ENCODE results near the gene MAGI2. TPM values are rescaled to one million over a fixed set of nuclear protein-coding genes. Genes with fewer than 3 reads are reported as not detected.

MAGI2 gene
- total RNA-seq, 4 donors from 2014 or later = 0.98 to 4.8 (median 2.5) TPM

GRCh38 chr7:79308192-79308591, 145.3 kb downstream of the MAGI2 start:
- TF ChIP-seq POLR2AphosphoS5 (IDR thresholded peaks at IDR 0.05) = no peak
- no peak for TF ChIP-seq POLR2A (IDR thresholded peaks at IDR 0.05)
- no peak for TF ChIP-seq EP300 (IDR thresholded peaks at IDR 0.05)
- no peak for TF ChIP-seq CTCF (IDR thresholded peaks at IDR 0.05)
- DNase-seq (ENCODE audit: low spot score in 2 of 2) = no peak
- H3K27me3 ChIP-seq = no peaks in the 10 kb centered on the region
- H3K9me3 ChIP-seq = no peaks in the 10 kb centered on the region
- 40% methylated on average over 4 of the region's 4 CpGs for WGBS
- no peaks in the 10 kb centered on the region for H3K4me1 ChIP-seq
- no peak overlapping the region for H3K4me3 ChIP-seq
- no peak overlapping the region for H3K27ac ChIP-seq
- H3K36me3 ChIP-seq = no peaks in the 10 kb centered on the region

- WGBS = 59% methylated on average over 3 of the region's 3 CpGs
- H3K4me3 ChIP-seq = no peak overlapping the region
- no peaks in the 10 kb centered on the region for H3K4me1 ChIP-seq
- DNase-seq (ENCODE audit: low spot score in 2 of 2) = no peak
- no peaks in the 10 kb centered on the region for H3K27me3 ChIP-seq
- H3K36me3 ChIP-seq = no peaks in the 10 kb centered on the region
- no peak overlapping the region for H3K27ac ChIP-seq
- no peaks in the 10 kb centered on the region for H3K9me3 ChIP-seq
- TF ChIP-seq POLR2AphosphoS5 (IDR thresholded peaks at IDR 0.05) (no peak), EP300 (IDR thresholded peaks at IDR 0.05) (no peak), POLR2A (IDR thresholded peaks at IDR 0.05) (no peak), CTCF (IDR thresholded peaks at IDR 0.05) (no peak)
Measured at GRCh38 chr7:79307376-79307775, 146.1 kb downstream of the MAGI2 start.

- H3K4me1 ChIP-seq = no peaks in the 10 kb centered on the region
- no peak overlapping the region for H3K4me3 ChIP-seq
- no peaks in the 10 kb centered on the region for H3K27me3 ChIP-seq
- no peak for TF ChIP-seq POLR2AphosphoS5 (IDR thresholded peaks at IDR 0.05)
- no peak overlapping the region for H3K27ac ChIP-seq
- H3K9me3 ChIP-seq = no peaks in the 10 kb centered on the region
- no peak for DNase-seq (ENCODE audit: low spot score in 2 of 2)
- H3K36me3 ChIP-seq = no peaks in the 10 kb centered on the region
- 86% methylated on average over 2 of the region's 2 CpGs for WGBS
Measured at GRCh38 chr7:79304711-79305110, 148.8 kb downstream of the MAGI2 start.

GRCh38 chr7:79302293-79302692, 151.2 kb downstream of the MAGI2 start:
- Histone ChIP-seq H3K9me3 (no peaks in the 10 kb centered on the region), H3K36me3 (no peaks in the 10 kb centered on the region), H3K27ac (no peak overlapping the region), H3K27me3 (no peaks in the 10 kb centered on the region), H3K4me3 (no peak overlapping the region), H3K4me1 (no peaks in the 10 kb centered on the region)
- no peak for TF ChIP-seq POLR2AphosphoS5 (IDR thresholded peaks at IDR 0.05)
- no peak for TF ChIP-seq EP300 (IDR thresholded peaks at IDR 0.05)
- no peak for TF ChIP-seq POLR2A (IDR thresholded peaks at IDR 0.05)
- TF ChIP-seq CTCF (IDR thresholded peaks at IDR 0.05) = no peak
- DNase-seq (ENCODE audit: low spot score in 2 of 2) = no peak
- WGBS = 86% methylated on average over 1 of the region's 1 CpG

GRCh38 chr7:79301419-79301818, 152.0 kb downstream of the MAGI2 start:
- Histone ChIP-seq H3K4me3 (no peak overlapping the region), H3K27ac (no peak overlapping the region), H3K36me3 (no peaks in the 10 kb centered on the region), H3K27me3 (no peaks in the 10 kb centered on the region), H3K9me3 (no peaks in the 10 kb centered on the region), H3K4me1 (no peaks in the 10 kb centered on the region)
- DNase-seq (ENCODE audit: low spot score in 2 of 2) = no peak
- TF ChIP-seq CTCF (IDR thresholded peaks at IDR 0.05) = no peak
- no peak for TF ChIP-seq POLR2AphosphoS5 (IDR thresholded peaks at IDR 0.05)
- TF ChIP-seq POLR2A (IDR thresholded peaks at IDR 0.05) = no peak
- TF ChIP-seq EP300 (IDR thresholded peaks at IDR 0.05) = no peak

GRCh38 chr7:79300573-79300972, 152.9 kb downstream of the MAGI2 start:
- no peaks in the 10 kb centered on the region for H3K27me3 ChIP-seq
- TF ChIP-seq POLR2A (IDR thresholded peaks at IDR 0.05) (no peak), CTCF (IDR thresholded peaks at IDR 0.05) (no peak), POLR2AphosphoS5 (IDR thresholded peaks at IDR 0.05) (no peak), EP300 (IDR thresholded peaks at IDR 0.05) (no peak)
- H3K27ac ChIP-seq = no peak overlapping the region
- H3K4me1 ChIP-seq = no peaks in the 10 kb centered on the region
- H3K36me3 ChIP-seq = no peaks in the 10 kb centered on the region
- no peak for DNase-seq (ENCODE audit: low spot score in 2 of 2)
- no peaks in the 10 kb centered on the region for H3K9me3 ChIP-seq
- H3K4me3 ChIP-seq = no peak overlapping the region

All from suprapubic skin (tissue), 4 donors.